ENCODE data around the gene TBC1D2B.

TBC1D2B gene

GRCh38 chr15:78093242-78094020 lies 15.9 kb upstream of the TBC1D2B start:
- no peak for DNase-seq (ENCODE audit: low spot score)
- TF ChIP-seq CTCF (IDR thresholded peaks at IDR 0.05; ENCODE audit: extremely low read depth, missing control alignments) = no peak

- no peak for TF ChIP-seq CTCF (IDR thresholded peaks at IDR 0.05; ENCODE audit: extremely low read depth, missing control alignments)
- DNase-seq (ENCODE audit: low spot score) = no peak
Measured at GRCh38 chr15:78092261-78093041, 14.9 kb upstream of the TBC1D2B start, which contains the start of gene SH2D7. Gene SH2D7, plus strand, starts transcription at chr15:78092561. Its CDS starts 24 bp downstream, at chr15:78092585.

- TF ChIP-seq CTCF (IDR thresholded peaks at IDR 0.05; ENCODE audit: extremely low read depth, missing control alignments) = no peak
- DNase-seq (ENCODE audit: low spot score) = no peak
Measured at GRCh38 chr15:78090422-78091063, 13.0 kb upstream of the TBC1D2B start.

GRCh38 chr15:78088773-78089080 lies 11.2 kb upstream of the TBC1D2B start:
- no peak for DNase-seq (ENCODE audit: low spot score)
- TF ChIP-seq CTCF (IDR thresholded peaks at IDR 0.05; ENCODE audit: extremely low read depth, missing control alignments) = no peak

- no peak for TF ChIP-seq CTCF (IDR thresholded peaks at IDR 0.05; ENCODE audit: extremely low read depth, missing control alignments)
- DNase-seq (ENCODE audit: low spot score) = peak; percentile 37
Measured at GRCh38 chr15:78087951-78088772, 10.7 kb upstream of the TBC1D2B start.

- no peak for TF ChIP-seq CTCF (IDR thresholded peaks at IDR 0.05; ENCODE audit: extremely low read depth, missing control alignments)
- DNase-seq (ENCODE audit: low spot score) = no peak
Measured at GRCh38 chr15:78085928-78086327, 8.4 kb upstream of the TBC1D2B start.
